Choroid plexus epithelial cell (primary cell): ENCODE results near the gene LNX2.

Experiments
- DNase-seq: peaks from one replicate; pipeline ENCODE4 v3.0.0-alpha.2; 2010; ENCODE audit warnings: low read depth
- H3K4me3 ChIP-seq: 2 replicates; pipeline ENCODE4 v1.5.1; 2011; ENCODE audit warnings: low read depth, mild to moderate bottlenecking, control low read depth, low read length, moderate library complexity
- TF ChIP-seq, protein P1 (sequence below): conservative IDR thresholded peaks from 2 replicates; pipeline ENCODE4 v1.5.1; 2011; ENCODE audit warnings: low read depth, mild to moderate bottlenecking, control low read depth, inconsistent platforms, low read length, moderate library complexity

LNX2 gene

DNA sequence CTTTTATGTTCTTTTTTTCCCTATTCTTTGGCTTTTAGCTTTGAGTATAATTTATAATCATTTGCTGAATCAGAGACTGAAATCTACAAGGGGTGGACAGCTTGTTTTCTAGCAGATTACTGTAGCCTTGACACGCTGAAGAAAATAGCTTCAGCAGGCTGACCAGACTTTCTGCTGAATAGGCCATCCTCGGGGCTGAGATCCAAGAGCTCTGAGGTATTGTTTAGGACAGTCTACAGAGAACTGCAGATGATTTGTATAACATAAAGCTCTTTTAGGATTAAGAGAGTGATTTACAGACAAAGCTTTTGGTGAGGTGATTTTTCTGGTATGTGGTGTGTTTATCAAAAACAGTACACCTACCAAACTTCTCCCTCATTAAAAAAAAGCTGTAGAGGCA lies 18.2 kb upstream of the LNX2 start:
- no peak overlapping the region for H3K4me3 ChIP-seq
- TF ChIP-seq, protein P1, sequence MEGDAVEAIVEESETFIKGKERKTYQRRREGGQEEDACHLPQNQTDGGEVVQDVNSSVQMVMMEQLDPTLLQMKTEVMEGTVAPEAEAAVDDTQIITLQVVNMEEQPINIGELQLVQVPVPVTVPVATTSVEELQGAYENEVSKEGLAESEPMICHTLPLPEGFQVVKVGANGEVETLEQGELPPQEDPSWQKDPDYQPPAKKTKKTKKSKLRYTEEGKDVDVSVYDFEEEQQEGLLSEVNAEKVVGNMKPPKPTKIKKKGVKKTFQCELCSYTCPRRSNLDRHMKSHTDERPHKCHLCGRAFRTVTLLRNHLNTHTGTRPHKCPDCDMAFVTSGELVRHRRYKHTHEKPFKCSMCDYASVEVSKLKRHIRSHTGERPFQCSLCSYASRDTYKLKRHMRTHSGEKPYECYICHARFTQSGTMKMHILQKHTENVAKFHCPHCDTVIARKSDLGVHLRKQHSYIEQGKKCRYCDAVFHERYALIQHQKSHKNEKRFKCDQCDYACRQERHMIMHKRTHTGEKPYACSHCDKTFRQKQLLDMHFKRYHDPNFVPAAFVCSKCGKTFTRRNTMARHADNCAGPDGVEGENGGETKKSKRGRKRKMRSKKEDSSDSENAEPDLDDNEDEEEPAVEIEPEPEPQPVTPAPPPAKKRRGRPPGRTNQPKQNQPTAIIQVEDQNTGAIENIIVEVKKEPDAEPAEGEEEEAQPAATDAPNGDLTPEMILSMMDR = no peak
- DNase-seq = peak; percentile 60

GRCh38 chr13:27638001-27638400 lies 17.7 kb upstream of the LNX2 start:
- no peak for DNase-seq
- TF ChIP-seq, protein P1 = no peak
- no peak overlapping the region for H3K4me3 ChIP-seq

GRCh38 chr13:27637289-27637626 lies 16.9 kb upstream of the LNX2 start:
- no peak for DNase-seq
- no peak overlapping the region for H3K4me3 ChIP-seq
- TF ChIP-seq, protein P1 = no peak

- TF ChIP-seq, protein P1 = no peak
- peak; percentile 48 for DNase-seq
- no peak overlapping the region for H3K4me3 ChIP-seq
Measured at GRCh38 chr13:27636589-27637288, 16.4 kb upstream of the LNX2 start.

- no peak for DNase-seq
- TF ChIP-seq, protein P1 = no peak
Measured at GRCh38 chr13:27635266-27635665, 14.9 kb upstream of the LNX2 start.

GRCh38 chr13:27634791-27635190 lies 14.5 kb upstream of the LNX2 start:
- DNase-seq = no peak
- H3K4me3 ChIP-seq = no peak overlapping the region
- TF ChIP-seq, protein P1 = no peak

More at GRCh38 chr13:27635266-27635665, 14.9 kb upstream of the LNX2 start:
- H3K4me3 ChIP-seq = no peak overlapping the region

GRCh38 chr13:27634231-27634630 lies 13.9 kb upstream of the LNX2 start:
- TF ChIP-seq, protein P1 = no peak
- H3K4me3 ChIP-seq = no peak overlapping the region
- DNase-seq = no peak
